Urothelium cell line (cell line): ENCODE data around the gene HNRNPA1L2.
"Not testable (repeated sequence)": the region's sequence is repeated elsewhere in the genome, so short reads cannot be mapped to it uniquely, and the experiment has no call there.

ENCODE experiments used
- DNase-seq: peaks from one replicate; pipeline ENCODE4 v3.0.0; 2011; ENCODE audit warnings: low spot score, mixed read lengths
- FAIRE-seq: peaks from 2 replicates; lab custom pipeline; 2011; peaks lifted over from hg19 to GRCh38; lab: Jason Lieb, UNC

The HNRNPA1L2 gene

GRCh38 chr13:52644108-52644507 is 1.9 kb downstream of the HNRNPA1L2 start:
- no peak for DNase-seq
- no peak for FAIRE-seq

- DNase-seq (no peak), FAIRE-seq (no peak)
These were observed 4.7 kb downstream of the HNRNPA1L2 start for GRCh38 chr13:52646967-52647366.

- DNase-seq (no peak), FAIRE-seq (no peak)
These were observed 8.5 kb downstream of the HNRNPA1L2 start for GRCh38 chr13:52650731-52651130.

- DNase-seq (no peak), FAIRE-seq (no peak)
These were observed 9.6 kb downstream of the HNRNPA1L2 start for GRCh38 chr13:52651897-52652195.

- DNase-seq = peak; percentile 86
- no peak for FAIRE-seq
These were observed 10.2 kb downstream of the HNRNPA1L2 start, which contains the start of gene SUGT1 for GRCh38 chr13:52652196-52652979. Gene SUGT1, plus strand, starts transcription at chr13:52652836. Its CDS starts 85 bp downstream, at chr13:52652921.

- FAIRE-seq = no peak
- DNase-seq = no peak
These were observed 10.7 kb downstream of the HNRNPA1L2 start for GRCh38 chr13:52652980-52653303.

GRCh38 chr13:52659340-52659739 is 17.1 kb downstream of the HNRNPA1L2 start:
- DNase-seq = no peak
- FAIRE-seq = no peak

GRCh38 chr13:52664272-52664671 is 22.0 kb downstream of the HNRNPA1L2 start:
- FAIRE-seq (no peak), DNase-seq (no peak)

- DNase-seq (peak; percentile 2), FAIRE-seq (no peak)
These were observed 23.1 kb downstream of the HNRNPA1L2 start for GRCh38 chr13:52665325-52665724.

- FAIRE-seq (no peak), DNase-seq (no peak)
These were observed 27.4 kb downstream of the HNRNPA1L2 start for GRCh38 chr13:52669677-52670076.

- DNase-seq (no peak), FAIRE-seq (no peak)
These were observed 28.5 kb downstream of the HNRNPA1L2 start for GRCh38 chr13:52670726-52671125.

GRCh38 chr13:52673465-52673864 is 31.2 kb downstream of the HNRNPA1L2 start:
- FAIRE-seq (no peak), DNase-seq (no peak)

- no peak for DNase-seq
- FAIRE-seq = no peak
These were observed 35.6 kb downstream of the HNRNPA1L2 start for GRCh38 chr13:52677823-52678222.

- DNase-seq, FAIRE-seq: not testable (repeated sequence)
These were observed 43.6 kb downstream of the HNRNPA1L2 start for GRCh38 chr13:52685806-52686205.

- DNase-seq (no peak), FAIRE-seq (no peak)
These were observed 44.1 kb downstream of the HNRNPA1L2 start for GRCh38 chr13:52686376-52686775.
